ENCODE data around the gene PPM1F.

PPM1F gene

GRCh38 chr22:21960200-21961126, 7.8 kb upstream of the PPM1F start:
- DNase-seq = no peak

GRCh38 chr22:21959274-21960074, 6.8 kb upstream of the PPM1F start:
- DNase-seq = no peak

- DNase-seq = no peak
Measured at GRCh38 chr22:21958360-21959273, 6.0 kb upstream of the PPM1F start.

- no peak for DNase-seq
Measured at GRCh38 chr22:21951931-21952465, 650 bp downstream of the PPM1F start.

- DNase-seq = no peak
Measured at GRCh38 chr22:21951062-21951461, 1.6 kb downstream of the PPM1F start.

GRCh38 chr22:21949948-21950347, 2.7 kb downstream of the PPM1F start:
- no peak for DNase-seq

- DNase-seq = no peak
Measured at GRCh38 chr22:21949569-21949918, 3.1 kb downstream of the PPM1F start.

- no peak for DNase-seq
Measured at GRCh38 chr22:21948824-21949568, 3.7 kb downstream of the PPM1F start.

- no peak for DNase-seq
Measured at GRCh38 chr22:21948390-21948789, 4.3 kb downstream of the PPM1F start.

- no peak for DNase-seq
Measured at GRCh38 chr22:21947040-21948014, 5.3 kb downstream of the PPM1F start.

- no peak for DNase-seq
Measured at GRCh38 chr22:21946262-21946925, 6.3 kb downstream of the PPM1F start.

GRCh38 chr22:21945453-21946261, 7.0 kb downstream of the PPM1F start:
- no peak for DNase-seq

GRCh38 chr22:21944871-21945270, 7.8 kb downstream of the PPM1F start:
- DNase-seq = no peak

GRCh38 chr22:21943571-21944448, 8.8 kb downstream of the PPM1F start:
- no peak for DNase-seq

- DNase-seq = no peak
Measured at GRCh38 chr22:21942407-21943343, 10.0 kb downstream of the PPM1F start.

- DNase-seq = no peak
Measured at GRCh38 chr22:21941921-21942320, 10.7 kb downstream of the PPM1F start.

- DNase-seq = no peak
Measured at GRCh38 chr22:21940521-21940920, 12.1 kb downstream of the PPM1F start.

All from NCI-H748 treated with DMSO at 0.1 percent for 48 hours (cell line).